Thymus (tissue), 14 donors: Measurements from ENCODE around the gene CASP3. TPM values are rescaled to one million over a fixed set of nuclear protein-coding genes. Genes with fewer than 3 reads are reported as not detected.

Experiments used
- DNase-seq, 9 donors: peaks; one replicate each; pipeline ENCODE4 v3.0.0-alpha.2; 2013; ENCODE audit warnings: low spot score in 9 of 9, low read depth in 6 of 9, missing footprints in 1 of 9
- H3K27ac ChIP-seq, 2 donors: one replicate each; pipeline ENCODE4 v1.5.1; 2013; ENCODE audit warnings: control low read depth in 1 of 2, low read depth in 1 of 2, low read length in 1 of 2, mild to moderate bottlenecking in 1 of 2, moderate library complexity in 1 of 2
- H3K27me3 ChIP-seq, 2 donors: one replicate each; pipeline ENCODE4 v1.5.1; 2013; ENCODE audit warnings: low read length in 1 of 2; ENCODE audit not compliant: control insufficient read depth in 2 of 2, insufficient read depth in 1 of 2
- H3K36me3 ChIP-seq, 2 donors: one replicate each; pipeline ENCODE4 v1.5.1; 2013; ENCODE audit warnings: low read length in 1 of 2, mild to moderate bottlenecking in 1 of 2, moderate library complexity in 1 of 2; ENCODE audit not compliant: control insufficient read depth in 2 of 2, insufficient read depth in 2 of 2
- H3K4me1 ChIP-seq, 2 donors: one replicate each; pipeline ENCODE4 v1.5.1; 2013; ENCODE audit warnings: low read length in 2 of 2; ENCODE audit not compliant: control insufficient read depth in 2 of 2, insufficient read depth in 2 of 2
- H3K4me3 ChIP-seq, 2 donors: one replicate each; pipeline ENCODE4 v1.5.1; 2013; ENCODE audit warnings: low read length in 2 of 2, control low read depth in 1 of 2, mild to moderate bottlenecking in 1 of 2
- H3K9me3 ChIP-seq, 2 donors: one replicate each; pipeline ENCODE4 v1.5.1; 2013; ENCODE audit warnings: low read length in 1 of 2, mild to moderate bottlenecking in 1 of 2; ENCODE audit not compliant: control insufficient read depth in 2 of 2, insufficient read depth in 1 of 2
- WGBS: extraction: QIAGEN DNeasy Blood & Tissue Kit; methylation state at CpG from one replicate; pipeline ENCODE4 v1.1.7; 2013; 5-methylcytosine and 5-hydroxymethylcytosine counted together
- long read RNA-seq, 10 donors: transcript quantifications; one replicate each; lab custom pipeline, GENCODE V29; 2026
- polyA plus RNA-seq: library from polyadenylated mRNA; stranded (reverse); fragments of 200-250 nt; gene quantifications from one replicate; pipeline ENCODE4 v1.2.3, GENCODE V29; 2013
- total RNA-seq: library from RNA; stranded (reverse); fragments of 120-200 nt; gene quantifications from one replicate; pipeline ENCODE4 v1.2.4, GENCODE V29; 2013
- donor health status: healthy.

Gene CASP3
- total RNA-seq (73.7 TPM), polyA plus RNA-seq (37.9 TPM)
- long read RNA-seq, donor 1, partial matches to known transcripts, result 0 of 5 reads
- long read RNA-seq, donor 1, other reads (novel, unspliced or antisense), result 0 of 5 reads
- long read RNA-seq, donor 2, result 0 reads
- long read RNA-seq, donor 3, transcript CASP3-201 (8 exons, 2,673 nt), result minor isoform, 9 of 40 reads
- long read RNA-seq, donor 3, transcript CASP3-206 (7 exons, 2,540 nt), result major isoform, 30 of 40 reads
- long read RNA-seq, donor 3, partial matches to known transcripts, result 0 of 40 reads
- long read RNA-seq, donor 3, other reads (novel, unspliced or antisense), result 0 of 40 reads
- long read RNA-seq, donor 4, transcript CASP3-206 (7 exons, 2,540 nt), result major isoform, 14 of 19 reads
- long read RNA-seq, donor 4, transcript CASP3-201 (8 exons, 2,673 nt), result minor isoform, 5 of 19 reads
- long read RNA-seq, donor 4, partial matches to known transcripts, result 0 of 19 reads
- long read RNA-seq, donor 4, other reads (novel, unspliced or antisense), result 0 of 19 reads
- long read RNA-seq, donor 5, transcript CASP3-201 (8 exons, 2,673 nt), result minor isoform, 13 of 56 reads
- long read RNA-seq, donor 5, transcript CASP3-206 (7 exons, 2,540 nt), result major isoform, 37 of 56 reads
- long read RNA-seq, donor 5, partial matches to known transcripts, result 0 of 56 reads
- long read RNA-seq, donor 5, other reads (novel, unspliced or antisense), result 0 of 56 reads
- long read RNA-seq, donor 6, transcript CASP3-206 (7 exons, 2,540 nt), result major isoform, 13 of 17 reads
- long read RNA-seq, donor 6, partial matches to known transcripts, result 0 of 17 reads
- long read RNA-seq, donor 6, other reads (novel, unspliced or antisense), result 0 of 17 reads
- long read RNA-seq, donor 7, transcript CASP3-206 (7 exons, 2,540 nt), result major isoform, 16 of 29 reads
- long read RNA-seq, donor 7, transcript CASP3-201 (8 exons, 2,673 nt), result minor isoform, 13 of 29 reads
- long read RNA-seq, donor 7, partial matches to known transcripts, result 0 of 29 reads
- long read RNA-seq, donor 7, other reads (novel, unspliced or antisense), result 0 of 29 reads
- long read RNA-seq, donor 8, transcript CASP3-201 (8 exons, 2,673 nt), result major isoform, 6 of 12 reads
- long read RNA-seq, donor 8, transcript CASP3-206 (7 exons, 2,540 nt), result minor isoform, 5 of 12 reads
- long read RNA-seq, donor 8, partial matches to known transcripts, result 0 of 12 reads
- long read RNA-seq, donor 8, other reads (novel, unspliced or antisense), result 0 of 12 reads
- long read RNA-seq, donor 9, transcript CASP3-206 (7 exons, 2,540 nt), result major isoform, 10 of 17 reads
- long read RNA-seq, donor 9, transcript CASP3-201 (8 exons, 2,673 nt), result minor isoform, 6 of 17 reads
- long read RNA-seq, donor 9, partial matches to known transcripts, result 0 of 17 reads
- long read RNA-seq, donor 9, other reads (novel, unspliced or antisense), result 0 of 17 reads
- long read RNA-seq, donor 10, transcript CASP3-201 (8 exons, 2,673 nt), result minor isoform, 6 of 28 reads
- long read RNA-seq, donor 10, transcript CASP3-206 (7 exons, 2,540 nt), result major isoform, 16 of 28 reads
- long read RNA-seq, donor 10, partial matches to known transcripts, result 6 of 28 reads
- long read RNA-seq, donor 10, other reads (novel, unspliced or antisense), result 0 of 28 reads

DNA sequence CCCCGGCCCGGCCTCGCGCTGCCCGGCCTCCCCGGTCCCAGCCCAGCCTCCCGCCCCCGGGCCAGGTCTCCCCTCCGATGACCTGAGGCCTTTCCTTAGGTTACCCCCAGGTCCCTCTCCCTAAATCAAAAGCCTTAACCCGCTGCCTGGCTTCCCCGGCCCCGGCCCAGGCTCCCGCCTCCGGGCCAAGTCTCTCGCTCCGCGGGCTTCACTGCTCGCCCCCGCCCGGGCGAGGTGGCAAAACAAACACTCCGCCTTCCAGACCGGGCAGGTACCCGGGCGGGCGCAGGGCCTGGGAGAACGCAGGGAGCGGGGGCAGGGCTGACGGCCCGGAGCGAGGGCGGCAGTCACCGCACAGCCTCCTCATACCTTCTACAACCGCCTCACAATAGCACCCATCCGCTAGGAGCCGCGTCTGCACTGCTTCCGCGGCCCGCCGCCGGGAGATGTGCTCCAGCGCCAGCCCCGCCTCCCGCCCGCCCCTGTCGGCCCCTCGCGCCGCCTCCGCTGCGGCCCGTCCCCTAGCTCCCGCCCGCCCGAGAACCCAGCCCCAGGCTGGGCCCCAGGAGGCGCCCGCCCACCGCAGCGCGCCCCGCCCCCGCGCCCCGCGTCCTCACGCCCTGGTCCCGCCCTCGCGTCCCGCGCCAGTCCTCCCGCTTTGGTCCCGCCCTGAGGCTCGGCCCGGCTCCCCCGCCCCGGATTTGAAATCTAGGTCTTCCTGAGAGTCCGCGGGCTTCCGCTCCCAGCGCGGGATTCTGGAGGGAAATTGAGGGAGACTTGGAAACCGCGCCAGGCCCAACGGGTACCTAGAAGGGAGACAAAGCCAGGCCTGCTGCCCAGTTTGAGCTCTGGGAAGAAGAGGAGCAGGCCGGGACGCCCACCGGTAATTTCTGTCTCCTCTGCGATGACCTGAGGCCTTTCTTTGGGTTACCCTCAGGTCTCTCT lies at the start of gene CASP3, which contains the start of gene PRIMPOL:
Gene CASP3 (minus strand): TSS at position 422 of the 945 bp plus-strand sequence. CDS start 10,994 bp downstream, outside the sequence.
Gene PRIMPOL (plus strand): TSS at position 713 of the 945 bp plus-strand sequence. CDS start 7,403 bp downstream, outside the sequence.
- peaks cover 21 to 33% of the 10 kb centered on the region in 2 donors for H3K4me1 ChIP-seq
- WGBS, result under 1% methylated on average over 88 of the region's 90 CpGs
- peaks cover 0 to 28% of the 10 kb centered on the region in 2 donors for H3K36me3 ChIP-seq
- H3K27ac ChIP-seq, result peak within 1 kb of the TSS; percentile 91 to 96
- H3K4me3 ChIP-seq, result peak within 1 kb of the TSS; percentile 59 to 97
- H3K9me3 ChIP-seq, result no peaks in the 10 kb centered on the region
- DNase-seq, result peak; percentile 71 to 97 (median 93)
- H3K27me3 ChIP-seq, result no peaks in the 10 kb centered on the region

- WGBS, result 95% methylated on average over 3 of the region's 3 CpGs
- Histone ChIP-seq H3K36me3 (peaks cover 27 to 73% of the 10 kb centered on the region in 2 donors), H3K27me3 (no peaks in the 10 kb centered on the region), H3K4me1 (no peaks in the 10 kb centered on the region), H3K27ac (no peak overlapping the region), H3K4me3 (no peak overlapping the region), H3K9me3 (no peaks in the 10 kb centered on the region)
- no peak for DNase-seq
Measured at GRCh38 chr4:184697956-184698355, 48.7 kb upstream of the CASP3 start.

DNA sequence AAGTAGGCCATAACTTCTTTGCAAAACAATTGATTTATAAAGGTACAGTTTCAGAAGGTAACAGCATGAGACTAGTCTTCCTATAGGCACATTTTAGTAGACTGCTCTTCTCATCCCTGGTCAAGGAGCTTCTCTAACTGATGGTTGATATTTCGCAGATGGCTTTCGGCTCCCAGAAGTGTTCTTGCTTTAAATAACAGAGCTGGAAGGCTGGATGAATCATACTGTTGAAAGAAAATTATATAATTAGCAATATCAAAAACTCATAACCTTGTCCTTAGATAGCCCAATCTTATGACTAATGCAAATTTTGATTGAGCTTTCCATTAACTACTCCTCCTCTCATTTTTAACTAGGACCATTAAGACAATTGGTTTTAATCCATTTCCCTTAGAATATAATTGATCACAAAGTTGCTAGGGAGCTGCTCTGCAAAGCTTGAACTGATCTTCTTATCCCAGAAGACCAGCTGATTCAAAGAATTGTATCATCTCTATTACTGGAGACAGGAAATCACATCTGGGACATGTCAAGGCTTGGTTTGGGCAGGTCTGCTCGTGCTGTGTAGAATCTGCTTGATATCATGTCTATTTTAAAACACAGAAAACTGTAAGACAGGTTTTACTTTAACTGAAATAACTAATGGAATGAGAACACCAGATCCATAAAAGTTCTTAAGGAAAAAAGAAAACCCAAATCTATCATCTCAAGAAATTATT lies 46.1 kb upstream of the CASP3 start:
- H3K9me3 ChIP-seq, result no peaks in the 10 kb centered on the region
- DNase-seq, result no peak
- no peak overlapping the region for H3K4me3 ChIP-seq
- no peaks in the 10 kb centered on the region for H3K27me3 ChIP-seq
- no peak overlapping the region for H3K27ac ChIP-seq
- no peaks in the 10 kb centered on the region for H3K4me1 ChIP-seq
- peaks cover 14 to 50% of the 10 kb centered on the region in 2 donors for H3K36me3 ChIP-seq
- 95% methylated on average over 3 of the region's 3 CpGs for WGBS

DNA sequence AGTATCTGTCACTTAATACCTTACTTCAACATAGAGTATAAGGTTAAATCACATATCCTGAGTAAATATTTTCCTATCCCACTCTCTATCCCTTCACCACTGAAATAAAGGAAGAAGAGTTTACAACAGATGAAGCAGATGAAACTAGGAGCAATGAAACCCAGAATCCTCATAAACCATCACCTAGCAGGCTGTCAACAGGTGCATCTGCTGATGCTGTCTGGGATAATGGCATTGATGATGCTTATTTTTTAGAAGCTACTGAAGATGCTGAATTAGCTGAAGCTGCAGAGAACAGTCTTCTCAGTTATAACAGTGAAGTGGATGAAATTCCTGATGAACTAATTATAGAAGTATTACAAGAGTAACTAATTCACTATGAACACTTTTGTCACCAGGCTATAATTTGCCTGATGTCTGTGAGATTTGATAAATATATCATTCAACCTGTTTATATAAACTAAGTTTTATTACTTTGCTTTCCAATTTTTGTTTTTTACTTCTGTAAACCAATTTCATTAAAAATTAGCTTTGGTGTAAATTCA lies 45.2 kb upstream of the CASP3 start:
- DNase-seq, result no peak
- Histone ChIP-seq H3K27ac (no peak overlapping the region), H3K27me3 (no peaks in the 10 kb centered on the region), H3K9me3 (no peaks in the 10 kb centered on the region), H3K36me3 (peaks cover 9 to 44% of the 10 kb centered on the region in 2 donors), H3K4me1 (no peaks in the 10 kb centered on the region), H3K4me3 (no peak overlapping the region)

GRCh38 chr4:184693056-184693455 lies 43.8 kb upstream of the CASP3 start:
- no peaks in the 10 kb centered on the region for H3K27me3 ChIP-seq
- 98% methylated on average over 5 of the region's 5 CpGs for WGBS
- no peaks in the 10 kb centered on the region for H3K9me3 ChIP-seq
- DNase-seq, result no peak
- H3K4me1 ChIP-seq, result peaks cover 0 to 5% of the 10 kb centered on the region in 2 donors
- H3K27ac ChIP-seq, result no peak overlapping the region
- H3K36me3 ChIP-seq, result peaks cover 9 to 39% of the 10 kb centered on the region in 2 donors
- no peak overlapping the region for H3K4me3 ChIP-seq

DNA sequence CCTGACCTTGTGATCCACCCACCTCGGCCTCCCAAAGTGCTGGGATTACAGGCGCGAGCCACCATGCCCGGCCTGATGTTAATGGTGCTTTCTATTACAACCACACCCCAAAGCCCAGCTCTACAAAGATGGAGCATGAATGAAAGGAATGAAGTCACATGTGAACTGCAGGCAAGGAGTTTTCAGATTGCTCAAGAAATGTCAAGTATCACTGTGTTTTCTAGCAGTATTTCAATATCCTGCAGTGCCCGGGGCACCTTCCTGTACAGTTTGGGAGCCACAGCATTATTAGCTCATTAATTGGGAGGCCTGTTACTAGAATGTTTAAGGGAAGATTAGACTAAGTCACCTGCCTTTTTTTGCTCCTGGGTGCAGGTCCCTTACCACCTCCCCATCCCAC lies 40.4 kb upstream of the CASP3 start:
- Histone ChIP-seq H3K27ac (no peak overlapping the region), H3K9me3 (peaks cover 0 to 3% of the 10 kb centered on the region in 2 donors), H3K4me3 (no peak overlapping the region), H3K36me3 (peaks cover 2 to 11% of the 10 kb centered on the region in 2 donors), H3K4me1 (peaks cover 0 to 5% of the 10 kb centered on the region in 2 donors), H3K27me3 (no peaks in the 10 kb centered on the region)
- WGBS, result 79% methylated on average over 5 of the region's 5 CpGs
- DNase-seq, result no peak

- Histone ChIP-seq H3K27ac (no peak overlapping the region), H3K4me3 (no peak overlapping the region), H3K36me3 (peaks cover 0 to 2% of the 10 kb centered on the region in 2 donors), H3K27me3 (no peaks in the 10 kb centered on the region), H3K9me3 (peaks cover 0 to 3% of the 10 kb centered on the region in 2 donors), H3K4me1 (peaks cover 0 to 5% of the 10 kb centered on the region in 2 donors)
- DNase-seq, result peak in 4 of 9 donors; percentile 3 to 41 (median 18)
- WGBS, result 67% methylated on average over 11 of the region's 11 CpGs
Measured at GRCh38 chr4:184688447-184688846, 39.2 kb upstream of the CASP3 start.
